IPS-18a (cell line): ENCODE results near the gene MAB21L2.
"Not testable (repeated sequence)": the region's sequence is repeated elsewhere in the genome, so short reads cannot be mapped to it uniquely, and the experiment has no call there.

Experiments
- H3K27ac ChIP-seq: one replicate; pipeline ENCODE4 v1.5.1; 2013; ENCODE audit warnings: low read length
- H3K27me3 ChIP-seq: one replicate; pipeline ENCODE4 v1.6.1; 2013; ENCODE audit warnings: mild to moderate bottlenecking, low read length; ENCODE audit not compliant: control insufficient read depth, insufficient read depth
- H3K36me3 ChIP-seq: one replicate; pipeline ENCODE4 v1.6.1; 2013; ENCODE audit warnings: low read depth, low read length; ENCODE audit not compliant: control insufficient read depth
- H3K4me1 ChIP-seq: one replicate; pipeline ENCODE4 v1.6.1; 2013; ENCODE audit warnings: low read depth, low read length; ENCODE audit not compliant: control insufficient read depth
- H3K4me3 ChIP-seq: one replicate; pipeline ENCODE4 v1.5.1; 2013; ENCODE audit warnings: low read length
- H3K9ac ChIP-seq: one replicate; pipeline ENCODE4 v1.6.1; 2013; ENCODE audit warnings: mild to moderate bottlenecking, low read length, moderate library complexity
- H3K9me3 ChIP-seq: one replicate; pipeline ENCODE4 v1.6.1; 2013; ENCODE audit warnings: low read depth, low read length; ENCODE audit not compliant: control insufficient read depth

Gene MAB21L2

GRCh38 chr4:150561143-150561737 is 20.7 kb upstream of the MAB21L2 start:
- no peak overlapping the region for H3K9ac ChIP-seq
- H3K27me3 ChIP-seq, result no peaks in the 10 kb centered on the region
- H3K4me3 ChIP-seq, result no peak overlapping the region
- no peaks in the 10 kb centered on the region for H3K36me3 ChIP-seq
- H3K9me3 ChIP-seq, result no peaks in the 10 kb centered on the region
- no peaks in the 10 kb centered on the region for H3K4me1 ChIP-seq
- no peak overlapping the region for H3K27ac ChIP-seq

- H3K9me3 ChIP-seq, result no peaks in the 10 kb centered on the region
- no peaks in the 10 kb centered on the region for H3K27me3 ChIP-seq
- no peak overlapping the region for H3K27ac ChIP-seq
- H3K4me1 ChIP-seq, result no peaks in the 10 kb centered on the region
- H3K9ac ChIP-seq, result no peak overlapping the region
- H3K36me3 ChIP-seq, result no peaks in the 10 kb centered on the region
- no peak overlapping the region for H3K4me3 ChIP-seq
Measured at GRCh38 chr4:150562250-150562649, 19.7 kb upstream of the MAB21L2 start.

- H3K4me1 ChIP-seq, result no peaks in the 10 kb centered on the region
- no peak overlapping the region for H3K27ac ChIP-seq
- H3K9ac ChIP-seq, result no peak overlapping the region
- no peak overlapping the region for H3K4me3 ChIP-seq
- no peaks in the 10 kb centered on the region for H3K36me3 ChIP-seq
- no peaks in the 10 kb centered on the region for H3K27me3 ChIP-seq
- no peaks in the 10 kb centered on the region for H3K9me3 ChIP-seq
Measured at GRCh38 chr4:150562751-150563150, 19.2 kb upstream of the MAB21L2 start.

- not testable (repeated sequence) for H3K4me3 ChIP-seq, H3K9me3 ChIP-seq, H3K9ac ChIP-seq, H3K27me3 ChIP-seq, H3K27ac ChIP-seq, H3K4me1 ChIP-seq, H3K36me3 ChIP-seq
Measured at GRCh38 chr4:150564967-150565366, 17.0 kb upstream of the MAB21L2 start.

- Histone ChIP-seq H3K27ac (no peak overlapping the region), H3K27me3 (no peaks in the 10 kb centered on the region), H3K4me3 (no peak overlapping the region), H3K4me1 (no peaks in the 10 kb centered on the region), H3K9ac (no peak overlapping the region), H3K36me3 (no peaks in the 10 kb centered on the region), H3K9me3 (no peaks in the 10 kb centered on the region)
Measured at GRCh38 chr4:150567070-150567469, 14.9 kb upstream of the MAB21L2 start.

GRCh38 chr4:150569384-150569987 is 12.5 kb upstream of the MAB21L2 start:
- no peak overlapping the region for H3K4me3 ChIP-seq
- H3K9ac ChIP-seq, result no peak overlapping the region
- no peak overlapping the region for H3K27ac ChIP-seq

GRCh38 chr4:150569998-150570535 is 11.9 kb upstream of the MAB21L2 start:
- Histone ChIP-seq H3K4me1 (no peaks in the 10 kb centered on the region), H3K4me3 (no peak overlapping the region), H3K36me3 (no peaks in the 10 kb centered on the region), H3K9ac (no peak overlapping the region), H3K27me3 (no peaks in the 10 kb centered on the region), H3K27ac (no peak overlapping the region), H3K9me3 (no peaks in the 10 kb centered on the region)

More at GRCh38 chr4:150569384-150569987, 12.5 kb upstream of the MAB21L2 start:
- Histone ChIP-seq H3K9me3 (no peaks in the 10 kb centered on the region), H3K36me3 (no peaks in the 10 kb centered on the region), H3K27me3 (no peaks in the 10 kb centered on the region), H3K4me1 (no peaks in the 10 kb centered on the region)

GRCh38 chr4:150570862-150571261 is 11.1 kb upstream of the MAB21L2 start:
- Histone ChIP-seq H3K27ac (no peak overlapping the region), H3K9ac (no peak overlapping the region), H3K4me3 (no peak overlapping the region), H3K9me3 (no peaks in the 10 kb centered on the region), H3K4me1 (no peaks in the 10 kb centered on the region), H3K27me3 (no peaks in the 10 kb centered on the region), H3K36me3 (no peaks in the 10 kb centered on the region)

GRCh38 chr4:150572704-150573504 is 9.0 kb upstream of the MAB21L2 start:
- no peaks in the 10 kb centered on the region for H3K4me1 ChIP-seq
- H3K9ac ChIP-seq, result no peak overlapping the region
- no peak overlapping the region for H3K4me3 ChIP-seq
- H3K36me3 ChIP-seq, result no peaks in the 10 kb centered on the region
- H3K27me3 ChIP-seq, result peaks cover 2% of the 10 kb centered on the region
- H3K9me3 ChIP-seq, result no peaks in the 10 kb centered on the region
- no peak overlapping the region for H3K27ac ChIP-seq

- no peaks in the 10 kb centered on the region for H3K36me3 ChIP-seq
- H3K4me1 ChIP-seq, result peaks cover 2% of the 10 kb centered on the region
- no peak overlapping the region for H3K27ac ChIP-seq
Measured at GRCh38 chr4:150573534-150573933, 8.4 kb upstream of the MAB21L2 start.

GRCh38 chr4:150574678-150575077 is 7.3 kb upstream of the MAB21L2 start:
- H3K4me3 ChIP-seq, result no peak overlapping the region
- no peaks in the 10 kb centered on the region for H3K36me3 ChIP-seq
- no peak overlapping the region for H3K27ac ChIP-seq
- H3K9me3 ChIP-seq, result no peaks in the 10 kb centered on the region
- peaks cover 7% of the 10 kb centered on the region for H3K4me1 ChIP-seq
- H3K9ac ChIP-seq, result no peak overlapping the region
- peaks cover 19% of the 10 kb centered on the region for H3K27me3 ChIP-seq

More at GRCh38 chr4:150573534-150573933, 8.4 kb upstream of the MAB21L2 start:
- no peak overlapping the region for H3K9ac ChIP-seq
- H3K4me3 ChIP-seq, result no peak overlapping the region
- no peaks in the 10 kb centered on the region for H3K9me3 ChIP-seq
- H3K27me3 ChIP-seq, result peaks cover 8% of the 10 kb centered on the region
